ENCODE measurements around the gene FHIP1B.

The FHIP1B gene

DNA sequence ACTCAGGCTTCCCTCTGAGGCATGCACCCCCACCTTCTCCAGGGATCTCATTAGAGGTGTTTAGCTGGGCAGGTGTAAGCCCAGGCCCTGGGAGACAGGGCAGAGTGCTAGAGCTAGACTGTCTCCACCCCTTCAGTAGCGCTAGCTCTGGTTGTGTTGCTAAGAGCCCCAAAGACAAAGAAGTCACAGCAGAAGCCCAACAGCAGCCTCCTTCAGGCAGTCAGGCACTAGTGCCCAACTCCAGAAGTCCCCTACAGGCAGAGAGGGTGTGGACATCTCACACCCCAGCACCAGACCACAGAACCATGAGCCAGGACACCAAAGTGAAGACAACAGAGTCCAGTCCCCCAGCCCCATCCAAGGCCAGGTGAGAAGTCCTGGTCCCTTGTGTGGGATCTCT, 4.5 kb upstream of the FHIP1B start, which contains the start of gene CNGA4:
TSS of gene CNGA4 (plus strand) at position 188 of the 400 bp plus-strand sequence. CDS start at position 306, 118 bp downstream.
- no peak for DNase-seq

- no peak for DNase-seq
Observed at GRCh38 chr11:6237761-6238302, 3.4 kb upstream of the FHIP1B start.

DNA sequence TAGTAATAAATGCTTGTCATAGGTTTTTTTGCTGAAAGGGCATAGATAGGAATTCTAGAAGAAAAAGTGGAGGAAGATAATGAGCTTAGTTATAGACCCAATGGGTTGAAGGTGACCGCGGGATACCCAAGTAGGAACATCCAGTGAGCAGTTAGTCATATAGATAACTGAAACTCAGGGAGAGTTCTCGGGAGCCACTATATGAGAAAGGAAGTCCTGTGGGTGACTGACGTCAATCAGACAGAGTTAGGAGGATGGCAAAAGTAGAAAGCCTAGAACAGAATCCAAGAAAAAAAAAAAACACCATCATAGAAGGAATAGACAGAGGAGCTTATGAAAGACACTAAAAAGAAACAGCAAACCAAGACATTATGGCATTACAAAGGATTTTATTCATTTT, 2.8 kb upstream of the FHIP1B start:
- DNase-seq = no peak

DNA sequence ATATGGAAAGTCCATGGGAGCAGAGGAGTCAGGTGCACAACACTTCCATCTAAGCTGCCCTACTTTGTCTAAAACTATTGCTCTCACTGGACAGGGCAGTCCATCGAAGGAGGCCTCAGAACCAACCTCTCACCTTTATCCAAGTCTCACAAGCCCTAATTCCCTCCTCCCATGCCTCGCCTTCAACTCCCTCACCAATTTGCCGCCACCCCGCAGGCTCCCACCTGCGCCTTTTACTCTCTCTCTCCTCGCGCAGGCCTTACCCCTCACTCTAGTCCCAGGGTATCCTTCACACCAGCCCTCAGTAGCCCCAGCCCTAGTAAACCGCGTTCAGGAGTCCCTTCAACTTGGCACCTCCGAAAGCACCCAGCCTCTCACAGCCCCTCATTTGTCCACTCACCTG, 451 bp downstream of the FHIP1B start:
- no peak for DNase-seq

- DNase-seq = no peak
Observed at GRCh38 chr11:6232899-6233298, 1.5 kb downstream of the FHIP1B start.

DNA sequence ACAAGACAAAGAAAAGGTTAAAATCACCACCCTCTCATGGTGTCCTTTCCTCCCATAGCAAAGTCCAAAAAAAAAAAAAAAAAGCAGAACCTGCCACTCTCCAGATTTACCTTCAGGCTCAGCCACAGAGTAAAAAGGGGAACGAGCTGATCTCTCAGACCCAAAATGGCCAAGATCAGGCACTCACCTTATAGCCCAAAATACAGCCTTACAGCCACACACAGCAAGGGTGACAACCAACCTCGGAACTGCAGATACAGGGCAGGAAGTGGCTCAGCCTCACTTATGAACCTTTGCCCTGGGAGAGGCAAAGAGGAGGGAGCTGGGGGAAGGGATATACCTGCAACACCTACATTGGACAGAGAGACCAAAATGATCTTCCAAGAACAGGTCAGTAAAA, 4.5 kb downstream of the FHIP1B start:
- no peak for DNase-seq

- no peak for DNase-seq
Observed at GRCh38 chr11:6228520-6228919, 5.9 kb downstream of the FHIP1B start.

- DNase-seq = no peak
Observed at GRCh38 chr11:6225896-6226295, 8.5 kb downstream of the FHIP1B start.

- DNase-seq = no peak
Observed at GRCh38 chr11:6225024-6225423, 9.4 kb downstream of the FHIP1B start.

GRCh38 chr11:6224421-6224820, 10.0 kb downstream of the FHIP1B start:
- no peak for DNase-seq

GRCh38 chr11:6223854-6224253, 10.6 kb downstream of the FHIP1B start:
- DNase-seq = no peak

GRCh38 chr11:6219359-6219758, 15.1 kb downstream of the FHIP1B start:
- DNase-seq = no peak

DNA sequence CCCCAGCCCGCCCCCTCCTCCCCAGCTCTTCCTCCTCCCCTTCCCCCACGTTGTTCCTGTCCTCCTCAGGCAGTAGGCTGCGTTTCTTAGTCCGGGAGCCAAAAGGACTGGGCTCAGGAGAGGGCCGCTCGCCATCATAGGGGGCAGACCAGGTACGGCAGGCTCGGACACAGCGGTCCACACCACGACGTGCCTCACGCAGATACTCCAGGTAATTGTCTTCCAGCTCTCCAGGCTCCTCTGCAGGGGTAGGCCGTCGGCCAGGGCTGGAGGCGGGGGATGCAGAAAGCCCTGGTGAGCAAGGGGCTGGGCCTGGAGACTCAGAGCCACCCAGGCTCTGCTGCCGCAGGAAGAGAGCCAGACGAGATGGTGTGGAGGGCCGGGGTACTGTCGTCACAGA, 16.7 kb downstream of the FHIP1B start:
- DNase-seq = no peak

DNA sequence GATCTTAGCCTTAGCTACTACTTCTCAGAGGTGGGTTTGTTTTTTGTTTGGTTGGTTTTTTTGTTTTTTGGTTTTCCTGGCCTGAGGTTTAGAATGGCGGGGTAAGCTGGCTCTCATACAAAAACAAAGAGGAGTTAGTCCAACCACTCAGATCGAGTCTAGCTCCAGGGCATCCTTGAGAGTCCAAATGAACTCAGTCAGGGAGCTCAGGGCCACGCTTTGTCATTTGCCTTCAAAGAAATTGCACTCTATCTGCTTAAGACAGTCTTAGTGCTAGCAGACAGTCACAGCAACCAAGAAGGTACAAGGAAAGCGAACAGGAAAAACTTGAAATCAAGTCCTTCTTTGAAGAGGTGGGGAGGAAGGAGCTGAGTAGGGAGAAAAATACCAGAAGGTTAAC, 17.9 kb downstream of the FHIP1B start:
- DNase-seq = no peak

DNA sequence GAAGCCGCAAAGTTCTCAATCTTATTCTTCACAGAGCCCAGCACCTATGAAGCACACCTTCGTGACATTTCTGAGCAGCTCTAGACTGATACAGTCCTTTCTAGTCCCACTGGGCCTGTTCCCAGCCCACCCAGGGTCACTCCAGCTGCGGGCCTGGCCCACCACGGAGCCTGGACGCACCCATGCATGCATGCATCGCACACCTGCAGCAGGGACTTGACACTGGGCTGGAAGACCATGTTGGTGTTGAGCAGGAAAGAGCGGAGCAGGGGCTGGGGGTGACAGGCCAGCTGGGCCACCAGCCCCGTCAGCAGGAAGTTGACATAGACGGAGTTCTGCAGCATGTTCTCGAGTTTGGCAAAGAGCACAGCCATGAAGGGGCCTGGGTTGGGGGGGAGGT, 19.9 kb downstream of the FHIP1B start:
- DNase-seq = no peak

DNA sequence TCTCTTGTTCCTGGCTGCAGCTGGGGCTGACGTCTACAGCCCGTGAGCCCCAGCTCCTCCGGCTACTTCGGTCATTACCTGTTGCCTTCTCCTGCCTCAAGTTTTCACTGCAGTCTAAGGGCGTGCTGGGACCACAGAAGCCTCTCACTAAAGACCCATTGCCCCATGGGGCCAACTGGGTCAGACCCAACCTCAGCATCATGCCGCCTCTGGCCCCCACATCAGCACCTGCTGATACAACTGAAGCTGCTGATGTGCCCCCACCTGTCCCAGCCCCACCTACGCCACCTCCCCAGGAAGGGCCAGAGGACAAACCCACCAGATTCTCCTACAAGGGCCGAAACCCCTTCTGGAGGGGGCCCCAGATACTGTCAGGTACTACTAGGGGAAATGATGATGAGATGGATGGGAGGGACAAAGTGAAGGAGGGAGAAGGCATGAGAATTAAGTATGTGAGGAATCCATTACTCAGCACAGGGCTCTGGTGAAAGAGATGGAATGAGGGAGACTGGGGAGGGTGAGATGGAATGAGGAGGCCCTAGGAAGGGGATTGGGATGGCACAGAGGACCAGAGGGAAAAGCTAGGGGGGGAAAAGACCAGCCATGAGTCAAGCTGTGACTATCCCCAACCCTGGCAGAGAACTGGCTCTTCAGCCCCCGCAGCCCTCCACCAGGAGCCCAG, 24.0 kb downstream of the FHIP1B start:
- no peak for DNase-seq

GRCh38 chr11:6209801-6210200, 24.6 kb downstream of the FHIP1B start:
- no peak for DNase-seq

DNA sequence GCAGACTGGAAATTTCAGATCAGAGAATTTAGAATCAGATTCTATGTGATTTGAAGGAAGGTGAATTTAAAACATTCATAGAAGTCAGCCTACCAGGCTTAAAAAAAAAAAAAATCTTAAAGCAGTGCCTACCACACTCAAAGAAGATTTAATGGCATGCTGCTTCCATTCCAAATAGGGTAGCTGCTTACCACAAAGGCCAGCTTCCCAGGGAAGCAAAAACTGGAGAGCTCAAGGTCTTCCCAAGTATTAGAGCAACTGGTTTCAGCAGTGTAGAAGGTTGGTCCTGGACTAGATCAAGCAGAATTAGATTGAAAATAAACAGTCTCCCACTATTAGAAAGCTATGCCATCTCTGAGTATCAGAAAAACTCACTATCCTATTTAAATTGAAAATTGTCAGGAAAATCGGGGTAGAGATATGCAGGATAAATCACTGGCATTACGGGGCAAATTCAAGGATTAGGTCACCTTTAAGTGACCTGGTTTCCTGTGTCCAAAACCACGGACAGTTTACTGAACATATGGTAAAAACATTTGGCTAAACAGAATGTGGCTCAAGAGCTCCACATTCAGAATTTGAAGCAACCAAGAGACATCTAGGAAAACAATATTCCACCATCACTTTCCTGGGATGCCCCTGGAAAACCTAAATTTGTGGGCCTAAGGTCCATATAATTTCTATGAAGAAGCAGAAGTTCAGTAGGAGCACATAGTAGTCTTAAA, 27.8 kb downstream of the FHIP1B start:
- no peak for DNase-seq

GRCh38 chr11:6205366-6205765, 29.1 kb downstream of the FHIP1B start, which contains the start of gene C11orf42:
C11orf42 (plus strand) TSS chr11:6205557; CDS start chr11:6205616, 59 bp downstream.
- no peak for DNase-seq

GRCh38 chr11:6204706-6205105, 29.7 kb downstream of the FHIP1B start:
- DNase-seq = no peak

GRCh38 chr11:6203327-6203726, 31.1 kb downstream of the FHIP1B start:
- DNase-seq = no peak

- DNase-seq = no peak
Observed at GRCh38 chr11:6202041-6202440, 32.4 kb downstream of the FHIP1B start.

- DNase-seq = no peak
Observed at GRCh38 chr11:6201481-6201880, 33.0 kb downstream of the FHIP1B start.

DNA sequence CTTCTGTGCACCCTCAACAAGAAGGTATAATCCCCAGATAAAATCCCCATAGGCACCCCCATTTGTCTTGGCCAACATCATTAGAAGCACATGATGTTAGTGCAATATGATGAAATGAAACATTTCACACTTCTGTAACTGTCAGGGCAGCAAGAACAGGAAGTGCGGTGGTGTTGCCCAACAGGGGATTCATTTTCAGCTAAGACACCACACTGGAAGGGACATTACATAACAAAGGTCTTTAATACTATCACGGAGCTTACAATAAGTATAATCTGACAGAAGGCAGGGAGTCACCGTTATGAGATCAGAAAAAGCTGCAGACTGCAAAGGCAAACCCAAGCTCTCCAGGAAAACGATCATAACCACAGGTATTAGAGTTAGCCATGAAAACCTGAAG, 33.5 kb downstream of the FHIP1B start:
- DNase-seq = no peak

Measured in activated CD4-positive, alpha-beta T cell treated with anti-CD3 and anti-CD28 coated beads for 48 hours (primary cell).